Activated CD8-positive, alpha-beta T cell treated with anti-CD3 and anti-CD28 coated beads for 36 hours (primary cell): ENCODE measurements around the gene USP5. TPM values are rescaled to one million over a fixed set of nuclear protein-coding genes. Genes with fewer than 3 reads are reported as not detected.

ENCODE experiments used
- ATAC-seq: fragments of 200-7000 bp; cut with Tn5 transposase; one replicate; pipeline ENCODE4 v1.10.0; 2021; ENCODE audit warnings: mild to moderate bottlenecking, moderate library complexity
- CTCF ChIA-PET: fragments of 350-600 bp; sonication (Branson Sonifier 250); formaldehyde crosslinking; loops from one replicate; lab custom pipeline; 2021; ENCODE audit warnings: antibody characterized with exemption; lab: Charles Lee
- POLR2A ChIA-PET: fragments of 350-600 bp; sonication (Branson Sonifier 250); formaldehyde crosslinking; loops from one replicate; lab custom pipeline; 2021; ENCODE audit warnings: antibody characterized with exemption; lab: Charles Lee
- DNase-seq: peaks from one replicate; pipeline ENCODE4 v3.0.0-alpha.2; 2020
- H3K27ac Mint-ChIP-seq: one replicate; pipeline ENCODE4 v1.8.0; 2021; ENCODE audit warnings: mild to moderate bottlenecking, mixed read lengths
- H3K27me3 Mint-ChIP-seq: one replicate; pipeline ENCODE4 v1.8.0; 2021; ENCODE audit warnings: mixed read lengths
- H3K36me3 Mint-ChIP-seq: one replicate; pipeline ENCODE4 v1.8.0; 2021; ENCODE audit warnings: low read depth, mixed read lengths
- H3K4me1 Mint-ChIP-seq: one replicate; pipeline ENCODE4 v1.8.0; 2021; ENCODE audit warnings: low read depth, mixed read lengths
- H3K4me3 Mint-ChIP-seq: one replicate; pipeline ENCODE4 v1.8.0; 2021; ENCODE audit warnings: mild to moderate bottlenecking, moderate library complexity, mixed read lengths
- H3K9me3 Mint-ChIP-seq: one replicate; pipeline ENCODE4 v1.8.0; 2021; ENCODE audit warnings: mixed read lengths
- CTCF ChIP-seq: fragments of 200-600 bp; IDR thresholded peaks from one replicate; pipeline ENCODE4 v1.8.0; 2022; ENCODE audit warnings: antibody characterized with exemption, mild to moderate bottlenecking
- intact Hi-C: fragments of 100-400 bp; cut with micrococcal nuclease; formaldehyde crosslinking; loops from one replicate; pipeline ENCODE4 v1.10.0; 2022
- total RNA-seq, 2 experiments: library from RNA; stranded (reverse); gene quantifications; one replicate each; pipeline ENCODE4 v1.2.3, GENCODE V29; 2021

Gene USP5
- total RNA-seq, 2 experiments from 2014 or later: 109 to 112 TPM

GRCh38 chr12:6909421-6910145 is 57.6 kb downstream of the USP5 start:
- no peak overlapping the region for H3K4me3 Mint-ChIP-seq
- no peak for TF ChIP-seq CTCF
- CTCF ChIA-PET: interaction anchor here (0.6 to 1.4 kb wide), 4 partner anchors 16 to 39 kb away, joined by 3 to 4 read pairs (median 3); partner anchors contain the start of gene SPSB2
- H3K9me3 Mint-ChIP-seq: no peaks in the 10 kb centered on the region
- intact Hi-C loops: no loop called here
- peaks cover under 1% of the 10 kb centered on the region for H3K36me3 Mint-ChIP-seq
- no peak for DNase-seq
- H3K4me1 Mint-ChIP-seq: peaks cover 12% of the 10 kb centered on the region
- no peak overlapping the region for H3K27ac Mint-ChIP-seq
- ATAC-seq: no peak
- H3K27me3 Mint-ChIP-seq: no peaks in the 10 kb centered on the region
- POLR2A ChIA-PET: interaction anchor here (0.7 to 1.7 kb wide), 9 partner anchors 10 to 48 kb away, joined by 3 to 11 read pairs (median 4); partner anchors contain the start of genes C12orf57, RNU7-1, SPSB2 and TPI1

DNA sequence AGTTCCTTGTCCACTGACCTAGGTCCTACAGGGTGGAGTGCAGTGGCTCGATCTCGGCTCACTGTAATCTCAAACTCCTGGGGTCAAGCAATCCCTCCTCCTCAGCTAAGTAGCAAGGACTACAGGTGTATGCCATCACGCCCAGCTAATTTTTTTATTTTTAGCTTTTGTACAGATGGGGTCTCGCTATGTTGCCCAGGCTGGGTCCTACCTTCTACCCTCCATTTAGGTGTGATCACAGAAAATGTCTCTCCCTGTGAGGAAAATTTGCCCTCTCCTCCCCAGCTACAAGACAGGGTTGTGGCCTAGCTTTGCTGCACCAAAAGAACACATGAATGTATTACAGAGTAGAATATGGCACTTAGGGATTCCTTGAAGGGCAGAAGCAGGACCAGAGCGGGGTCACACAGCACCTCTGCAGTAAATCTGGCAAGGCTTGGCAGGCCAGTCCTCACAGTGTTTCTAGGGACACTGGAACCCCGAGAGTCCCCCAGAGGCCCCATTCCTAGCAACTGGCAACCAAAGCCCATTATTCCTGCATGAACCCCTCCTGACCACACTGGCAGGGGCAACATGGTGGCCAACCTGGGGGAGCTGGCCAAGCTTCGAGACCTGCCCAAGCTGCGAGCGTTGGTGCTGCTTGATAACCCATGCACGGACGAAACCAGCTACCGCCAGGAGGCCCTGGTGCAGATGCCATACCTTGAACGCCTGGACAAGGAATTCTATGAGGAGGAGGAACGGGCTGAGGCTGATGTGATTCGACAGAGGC is 60.4 kb downstream of the USP5 start:
- TF ChIP-seq CTCF: no peak
- H3K4me1 Mint-ChIP-seq: peaks cover 30% of the 10 kb centered on the region
- peak overlapping the region; percentile 95 for H3K4me3 Mint-ChIP-seq
- DNase-seq (no peak), ATAC-seq (no peak)
- intact Hi-C loops: no loop called here
- ChIA-PET POLR2A (interaction anchor here (1.0 to 8.2 kb wide), 7 partner anchors 11 to 41 kb away, joined by 3 to 62 read pairs (median 6); partner anchors contain the start of genes C12orf57 and RNU7-1), CTCF (interaction anchor here (0.9 to 5.8 kb wide), 8 partner anchors 8 to 40 kb away, joined by 3 to 31 read pairs (median 6); partner anchors contain the start of genes LRRC23 and SPSB2)
- no peaks in the 10 kb centered on the region for H3K9me3 Mint-ChIP-seq
- peak overlapping the region; percentile 71 for H3K27ac Mint-ChIP-seq
- H3K27me3 Mint-ChIP-seq: no peaks in the 10 kb centered on the region
- H3K36me3 Mint-ChIP-seq: peaks cover 28% of the 10 kb centered on the region

- CTCF ChIA-PET: interaction anchor here (0.7 to 5.8 kb wide), 8 partner anchors 10 to 190 kb away, joined by 3 to 31 read pairs (median 4); partner anchors contain the start of genes C12orf57 and RNU7-1
- intact Hi-C loops: no loop called here
- Mint-ChIP-seq H3K9me3 (no peaks in the 10 kb centered on the region), H3K4me1 (peaks cover 35% of the 10 kb centered on the region), H3K27ac (peak within 1 kb of the TSS; percentile 90), H3K4me3 (peak within 1 kb of the TSS; percentile 95), H3K27me3 (no peaks in the 10 kb centered on the region), H3K36me3 (peaks cover 40% of the 10 kb centered on the region)
- POLR2A ChIA-PET: interaction anchor here (0.9 to 8.2 kb wide), 11 partner anchors 9 to 226 kb away, joined by 3 to 62 read pairs (median 3); partner anchors contain the start of genes C12orf57, LPCAT3, RNU7-1 and ZNF384
- no peak for TF ChIP-seq CTCF
- DNase-seq (peak; percentile 88), ATAC-seq (peak; percentile 91)
Measured at GRCh38 chr12:6914246-6914946, 62.4 kb downstream of the USP5 start, which contains the start of gene ENO2. Gene ENO2, plus strand, starts transcription at chr12:6914580. Its CDS starts 1,253 bp downstream, at chr12:6915833.

DNA sequence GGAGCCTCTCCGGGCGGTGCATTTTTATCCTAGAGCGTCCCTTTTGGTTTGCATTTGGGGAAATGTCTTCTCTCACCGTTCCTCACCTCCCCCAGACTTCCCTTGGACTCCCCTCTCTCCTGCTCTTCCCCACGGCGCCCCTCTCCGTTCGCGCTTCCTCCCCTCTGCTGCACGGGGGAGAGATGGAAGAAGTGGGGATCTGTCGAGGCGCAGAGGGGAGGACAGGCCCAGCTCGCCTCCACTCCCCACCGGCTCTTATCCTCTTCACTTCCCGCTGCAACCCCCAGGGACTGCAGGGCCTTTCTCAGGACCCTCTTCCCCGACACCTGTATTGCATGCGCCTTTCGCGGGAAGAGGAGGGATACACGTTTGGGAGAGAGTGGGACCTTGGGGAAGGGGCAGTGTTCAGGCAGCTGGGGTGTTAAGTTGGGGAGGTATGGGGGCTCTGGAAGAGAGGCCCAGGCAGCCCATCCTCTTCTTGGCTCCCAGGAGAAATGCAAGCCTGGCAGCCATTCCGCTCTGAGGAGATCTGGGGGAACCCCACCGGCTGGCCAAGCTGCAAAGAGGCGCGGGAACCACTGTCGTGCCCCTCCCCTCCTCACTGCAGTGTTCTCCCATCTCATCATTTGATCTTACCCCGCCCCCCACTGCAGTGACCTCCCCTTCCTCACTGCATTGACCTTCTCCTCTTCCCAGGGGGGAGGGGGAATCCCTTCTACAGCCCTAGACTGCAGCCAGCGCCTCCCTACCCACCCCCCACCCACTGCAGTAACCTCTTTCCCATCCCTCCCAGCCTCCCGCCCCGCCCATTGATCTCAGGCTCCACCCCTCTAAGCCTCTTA is 63.2 kb downstream of the USP5 start:
- POLR2A ChIA-PET: interaction anchor here (0.6 to 8.2 kb wide), 10 partner anchors 9 to 128 kb away, joined by 3 to 62 read pairs (median 3); partner anchors contain the start of genes C12orf57, LPCAT3 and RNU7-1
- peaks cover 48% of the 10 kb centered on the region for H3K36me3 Mint-ChIP-seq
- intact Hi-C loops: no loop called here
- no peaks in the 10 kb centered on the region for H3K27me3 Mint-ChIP-seq
- ATAC-seq (no peak), DNase-seq (peak; percentile 38)
- CTCF ChIA-PET: interaction anchor here (1.0 to 5.8 kb wide), 6 partner anchors 9 to 29 kb away, joined by 3 to 31 read pairs (median 4); partner anchors contain the start of genes C12orf57 and RNU7-1
- peaks cover 43% of the 10 kb centered on the region for H3K4me1 Mint-ChIP-seq
- H3K9me3 Mint-ChIP-seq: no peaks in the 10 kb centered on the region
- TF ChIP-seq CTCF: no peak
- peak overlapping the region; percentile 88 for H3K27ac Mint-ChIP-seq
- H3K4me3 Mint-ChIP-seq: peak overlapping the region; percentile 95
